Sigmoid colon (tissue), 7 donors: Measurements from ENCODE around the gene MOK. TPM values are rescaled to one million over a fixed set of nuclear protein-coding genes. Genes with fewer than 3 reads are reported as not detected.

Experiments used
- DNase-seq: peaks from one replicate; pipeline ENCODE4 v3.0.0-alpha.2; 2019
- H3K27ac ChIP-seq, 4 donors: fragments of 200-600 bp; sonication (generic); one replicate each; pipeline ENCODE4 v1.5.1; 2016 to 2019; ENCODE audit warnings: mild to moderate bottlenecking in 1 of 4
- H3K27me3 ChIP-seq, 3 donors: fragments of 200-600 bp; sonication (generic); one replicate each; pipeline ENCODE4 v1.5.1; 2019; ENCODE audit warnings: mild to moderate bottlenecking in 1 of 3
- H3K36me3 ChIP-seq, 4 donors: fragments of 200-600 bp; sonication (generic); one replicate each; pipeline ENCODE4 v1.5.1; 2016 to 2019
- H3K4me1 ChIP-seq, 4 donors: fragments of 200-600 bp; sonication (generic); one replicate each; pipeline ENCODE4 v1.5.1; 2017 to 2019
- H3K4me3 ChIP-seq, 4 donors: fragments of 200-600 bp; sonication (generic); one replicate each; pipeline ENCODE4 v1.5.1; 2017 to 2019; ENCODE audit warnings: mild to moderate bottlenecking in 2 of 4, moderate library complexity in 1 of 4
- H3K9me3 ChIP-seq, 4 donors: fragments of 200-600 bp in 3 of 4; sonication (generic) in 3 of 4; one replicate each; pipeline versions ENCODE4 v1.5.1 to v1.6.1; 2013 to 2019
- CTCF ChIP-seq, 4 experiments: fragments of 450-650 bp in 3 of 4; fragments of 200-600 bp in 1 of 4; IDR thresholded peaks; one replicate each; pipeline ENCODE4 v1.5.1; 2016 to 2019; ENCODE audit warnings: antibody characterized with exemption in 4 of 4, mild to moderate bottlenecking in 3 of 4, moderate library complexity in 2 of 4
- EP300 ChIP-seq, 4 donors: sonication (generic); formaldehyde crosslinking; IDR thresholded peaks; one replicate each; pipeline ENCODE4 v1.6.1; 2017; ENCODE audit warnings: antibody characterized with exemption in 4 of 4
- POLR2A ChIP-seq, 2 donors: fragments of 450-650 bp; IDR thresholded peaks; one replicate each; pipeline ENCODE4 v1.6.1; 2016; ENCODE audit warnings: antibody characterized with exemption in 2 of 2, mild to moderate bottlenecking in 2 of 2, moderate library complexity in 2 of 2
- POLR2AphosphoS5 ChIP-seq, 4 donors: sonication (generic); formaldehyde crosslinking; IDR thresholded peaks; one replicate each; pipeline ENCODE4 v1.6.1; 2017; ENCODE audit warnings: antibody characterized with exemption in 4 of 4
- whole genome bisulfite sequencing, 2 donors: extraction: QIAGEN DNeasy Blood & Tissue Kit; methylation state at CpG; one replicate each; pipeline ENCODE4 v1.1.7; 2013; 5-methylcytosine and 5-hydroxymethylcytosine counted together
- intact Hi-C: fragments of 100-400 bp; cut with DNase I; formaldehyde crosslinking; loops from one replicate; pipeline ENCODE4 v1.15.1; 2023
- polyA plus RNA-seq, 3 donors: library from polyadenylated mRNA; stranded (reverse); fragments of 200-250 nt; gene quantifications; one replicate each; pipeline ENCODE4 v1.2.3, GENCODE V29; 2013
- total RNA-seq, 4 donors: library from RNA; depleted of rRNA; stranded (reverse); fragments of >200 nt; gene quantifications; one replicate each; pipeline ENCODE4 v1.1.0, GENCODE V29; 2016
- donor health status: healthy with polysubstance abuse.
- donor health status: Bipolar disorder and iron deficiency.
- donor health status: healthy.

The MOK gene
- total and polyA plus RNA-seq, 7 donors, result 1.8 to 17.2 (median 9.4) TPM

GRCh38 chr14:102278631-102278935 is 26.4 kb downstream of the MOK start:
- no peak overlapping the region for H3K4me3 ChIP-seq
- peaks cover 0 to 16% (median 2%) of the 10 kb centered on the region in 4 donors for H3K36me3 ChIP-seq
- no peaks in the 10 kb centered on the region for H3K9me3 ChIP-seq
- WGBS, 2 donors, result 94 to 96% methylated on average over 6 of the region's 6 CpGs
- intact Hi-C loops, result no loop called here
- H3K27ac ChIP-seq, result peak overlapping the region in 1 of 4 donors; percentile 56
- TF ChIP-seq POLR2AphosphoS5 (IDR thresholded peaks at IDR 0.05) (no peak), POLR2A (IDR thresholded peaks at IDR 0.05) (no peak), EP300 (IDR thresholded peaks at IDR 0.05) (no peak), CTCF (IDR thresholded peaks at IDR 0.05) (no peak)
- no peak for DNase-seq
- H3K27me3 ChIP-seq, result no peaks in the 10 kb centered on the region
- H3K4me1 ChIP-seq, result peaks cover 0 to 14% (median 11%) of the 10 kb centered on the region in 4 donors

- peak overlapping the region in 1 of 4 donors; percentile 56 for H3K27ac ChIP-seq
- H3K36me3 ChIP-seq, result peaks cover 0 to 16% (median 2%) of the 10 kb centered on the region in 4 donors
- no peak overlapping the region for H3K4me3 ChIP-seq
- no peaks in the 10 kb centered on the region for H3K9me3 ChIP-seq
- TF ChIP-seq POLR2AphosphoS5 (IDR thresholded peaks at IDR 0.05), result no peak
- no peak for TF ChIP-seq EP300 (IDR thresholded peaks at IDR 0.05)
- TF ChIP-seq CTCF (IDR thresholded peaks at IDR 0.05), result no peak
- TF ChIP-seq POLR2A (IDR thresholded peaks at IDR 0.05), result no peak
- H3K4me1 ChIP-seq, result peaks cover 0 to 14% (median 11%) of the 10 kb centered on the region in 4 donors
- no peaks in the 10 kb centered on the region for H3K27me3 ChIP-seq
- 77 to 86% methylated on average over 7 of the region's 7 CpGs for WGBS, 2 donors
- DNase-seq, result no peak
- intact Hi-C loops, result no loop called here
These were observed 26.9 kb downstream of the MOK start for GRCh38 chr14:102277874-102278630.

- Histone ChIP-seq H3K27ac (no peak overlapping the region), H3K4me3 (no peak overlapping the region), H3K27me3 (no peaks in the 10 kb centered on the region), H3K9me3 (no peaks in the 10 kb centered on the region), H3K36me3 (peaks cover 0 to 10% (median 2%) of the 10 kb centered on the region in 4 donors), H3K4me1 (peaks cover 0 to 14% (median 11%) of the 10 kb centered on the region in 4 donors)
- intact Hi-C loops, result no loop called here
- no peak for TF ChIP-seq POLR2A (IDR thresholded peaks at IDR 0.05)
- no peak for TF ChIP-seq EP300 (IDR thresholded peaks at IDR 0.05)
- TF ChIP-seq CTCF (IDR thresholded peaks at IDR 0.05), result no peak
- no peak for TF ChIP-seq POLR2AphosphoS5 (IDR thresholded peaks at IDR 0.05)
- 91 to 93% methylated on average over 7 of the region's 7 CpGs for WGBS, 2 donors
- no peak for DNase-seq
These were observed 29.1 kb downstream of the MOK start for GRCh38 chr14:102275866-102276265.

- no peaks in the 10 kb centered on the region for H3K36me3 ChIP-seq
- H3K27ac ChIP-seq, result no peak overlapping the region
- TF ChIP-seq CTCF (IDR thresholded peaks at IDR 0.05) (no peak), EP300 (IDR thresholded peaks at IDR 0.05) (no peak), POLR2A (IDR thresholded peaks at IDR 0.05) (no peak), POLR2AphosphoS5 (IDR thresholded peaks at IDR 0.05) (no peak)
- H3K9me3 ChIP-seq, result no peaks in the 10 kb centered on the region
- H3K4me3 ChIP-seq, result no peak overlapping the region
- intact Hi-C loops, result no loop called here
- 90 to 92% methylated on average over 5 of the region's 5 CpGs for WGBS, 2 donors
- no peak for DNase-seq
- peaks cover 0 to 1% (median 0%) of the 10 kb centered on the region in 4 donors for H3K4me1 ChIP-seq
- H3K27me3 ChIP-seq, result no peaks in the 10 kb centered on the region
These were observed 32.6 kb downstream of the MOK start for GRCh38 chr14:102272392-102272791.
